ENCODE results near the gene KNTC1. TPM values are rescaled to one million over a fixed set of nuclear protein-coding genes. Genes with fewer than 3 reads are reported as not detected.
"Not testable (repeated sequence)": the region's sequence is repeated elsewhere in the genome, so short reads cannot be mapped to it uniquely, and the experiment has no call there.

Gene KNTC1
- polyA plus RNA-seq, 4 donors: 1.9 to 34.1 (median 8.8) TPM

GRCh38 chr12:122653291-122653690 is 126.2 kb downstream of the KNTC1 start:
- not testable (repeated sequence) for H3K4me3 ChIP-seq (ENCODE audit: low read depth in 1 of 3, low read length in 3 of 3); H3K27ac ChIP-seq (ENCODE audit: low read depth in 1 of 3, low read length in 2 of 3); DNase-seq; H3K27me3 ChIP-seq (ENCODE audit: control insufficient read depth in 3 of 3, insufficient read depth in 3 of 3, low read length in 3 of 3); H3K4me1 ChIP-seq (ENCODE audit: control insufficient read depth in 3 of 3, insufficient read depth in 2 of 3, low read depth in 1 of 3, low read length in 2 of 3); H3K9me3 ChIP-seq (ENCODE audit: control insufficient read depth in 2 of 2, insufficient read depth in 1 of 2, low read depth in 1 of 2, low read length in 1 of 2); FAIRE-seq; H3K36me3 ChIP-seq (ENCODE audit: control insufficient read depth in 3 of 3, insufficient read depth in 2 of 3, low read depth in 1 of 3, low read length in 3 of 3)
- WGBS, 3 donors: 93 to 95% (median 94%) methylated on average over 8 of the region's 8 CpGs

DNA sequence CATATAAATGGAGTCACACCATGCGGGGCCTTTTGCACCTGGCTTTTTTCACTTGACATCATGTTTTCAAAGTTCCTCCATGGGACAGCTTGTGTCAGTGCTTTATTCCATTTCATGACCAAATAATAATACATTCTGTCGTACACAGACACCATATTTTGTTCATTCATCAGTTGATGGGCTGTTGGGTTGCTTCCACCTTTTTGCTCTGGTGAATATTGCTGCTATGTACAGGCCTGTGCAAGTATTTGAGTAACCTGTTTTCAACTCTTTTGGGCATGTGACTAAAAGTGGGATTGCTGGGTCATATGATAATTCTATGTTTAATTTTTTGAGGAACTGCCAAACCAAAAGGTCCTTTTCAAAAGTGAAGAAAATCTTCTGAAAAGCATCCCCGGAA is 129.2 kb downstream of the KNTC1 start:
- Histone ChIP-seq H3K4me1 (ENCODE audit: control insufficient read depth in 3 of 3, insufficient read depth in 2 of 3, low read depth in 1 of 3, low read length in 2 of 3) (no peaks in the 10 kb centered on the region), H3K9me3 (ENCODE audit: control insufficient read depth in 2 of 2, insufficient read depth in 1 of 2, low read depth in 1 of 2, low read length in 1 of 2) (no peaks in the 10 kb centered on the region), H3K27ac (ENCODE audit: low read depth in 1 of 3, low read length in 2 of 3) (no peak overlapping the region), H3K4me3 (ENCODE audit: low read depth in 1 of 3, low read length in 3 of 3) (no peak overlapping the region), H3K36me3 (ENCODE audit: control insufficient read depth in 3 of 3, insufficient read depth in 2 of 3, low read depth in 1 of 3, low read length in 3 of 3) (no peaks in the 10 kb centered on the region), H3K27me3 (ENCODE audit: control insufficient read depth in 3 of 3, insufficient read depth in 3 of 3, low read length in 3 of 3) (no peaks in the 10 kb centered on the region)
- FAIRE-seq: no peak
- WGBS, 3 donors: 92 to 97% (median 96%) methylated on average over 3 of the region's 3 CpGs
- DNase-seq: no peak

GRCh38 chr12:122659579-122659978 is 132.5 kb downstream of the KNTC1 start:
- DNase-seq: no peak

GRCh38 chr12:122661246-122661645 is 134.2 kb downstream of the KNTC1 start:
- Histone ChIP-seq H3K4me1 (ENCODE audit: control insufficient read depth in 3 of 3, insufficient read depth in 2 of 3, low read depth in 1 of 3, low read length in 2 of 3) (no peaks in the 10 kb centered on the region), H3K4me3 (ENCODE audit: low read depth in 1 of 3, low read length in 3 of 3) (no peak overlapping the region), H3K36me3 (ENCODE audit: control insufficient read depth in 3 of 3, insufficient read depth in 2 of 3, low read depth in 1 of 3, low read length in 3 of 3) (no peaks in the 10 kb centered on the region), H3K27me3 (ENCODE audit: control insufficient read depth in 3 of 3, insufficient read depth in 3 of 3, low read length in 3 of 3) (no peaks in the 10 kb centered on the region), H3K9me3 (ENCODE audit: control insufficient read depth in 2 of 2, insufficient read depth in 1 of 2, low read depth in 1 of 2, low read length in 1 of 2) (no peaks in the 10 kb centered on the region), H3K27ac (ENCODE audit: low read depth in 1 of 3, low read length in 2 of 3) (no peak overlapping the region)
- 80 to 83% (median 81%) methylated on average over 16 of the region's 16 CpGs for WGBS, 3 donors
- FAIRE-seq (no peak), DNase-seq (no peak)

More at GRCh38 chr12:122659579-122659978, 132.5 kb downstream of the KNTC1 start:
- no peak for FAIRE-seq
- Histone ChIP-seq H3K27me3 (ENCODE audit: control insufficient read depth in 3 of 3, insufficient read depth in 3 of 3, low read length in 3 of 3) (no peaks in the 10 kb centered on the region), H3K4me3 (ENCODE audit: low read depth in 1 of 3, low read length in 3 of 3) (no peak overlapping the region), H3K36me3 (ENCODE audit: control insufficient read depth in 3 of 3, insufficient read depth in 2 of 3, low read depth in 1 of 3, low read length in 3 of 3) (no peaks in the 10 kb centered on the region), H3K27ac (ENCODE audit: low read depth in 1 of 3, low read length in 2 of 3) (no peak overlapping the region), H3K4me1 (ENCODE audit: control insufficient read depth in 3 of 3, insufficient read depth in 2 of 3, low read depth in 1 of 3, low read length in 2 of 3) (no peaks in the 10 kb centered on the region), H3K9me3 (ENCODE audit: control insufficient read depth in 2 of 2, insufficient read depth in 1 of 2, low read depth in 1 of 2, low read length in 1 of 2) (no peaks in the 10 kb centered on the region)
- WGBS, 3 donors: 73 to 86% (median 79%) methylated on average over 6 of the region's 6 CpGs

GRCh38 chr12:122661938-122662337 is 134.9 kb downstream of the KNTC1 start:
- H3K4me1 ChIP-seq (ENCODE audit: control insufficient read depth in 3 of 3, insufficient read depth in 2 of 3, low read depth in 1 of 3, low read length in 2 of 3): no peaks in the 10 kb centered on the region
- no peak for DNase-seq
- H3K9me3 ChIP-seq (ENCODE audit: control insufficient read depth in 2 of 2, insufficient read depth in 1 of 2, low read depth in 1 of 2, low read length in 1 of 2): no peaks in the 10 kb centered on the region
- no peak overlapping the region for H3K4me3 ChIP-seq (ENCODE audit: low read depth in 1 of 3, low read length in 3 of 3)
- no peak for FAIRE-seq
- H3K36me3 ChIP-seq (ENCODE audit: control insufficient read depth in 3 of 3, insufficient read depth in 2 of 3, low read depth in 1 of 3, low read length in 3 of 3): no peaks in the 10 kb centered on the region
- H3K27me3 ChIP-seq (ENCODE audit: control insufficient read depth in 3 of 3, insufficient read depth in 3 of 3, low read length in 3 of 3): no peaks in the 10 kb centered on the region
- WGBS, 3 donors: 92 to 95% (median 94%) methylated on average over 3 of the region's 3 CpGs
- H3K27ac ChIP-seq (ENCODE audit: low read depth in 1 of 3, low read length in 2 of 3): no peak overlapping the region

- H3K36me3 ChIP-seq (ENCODE audit: control insufficient read depth in 3 of 3, insufficient read depth in 2 of 3, low read depth in 1 of 3, low read length in 3 of 3): no peaks in the 10 kb centered on the region
- no peaks in the 10 kb centered on the region for H3K27me3 ChIP-seq (ENCODE audit: control insufficient read depth in 3 of 3, insufficient read depth in 3 of 3, low read length in 3 of 3)
- no peak overlapping the region for H3K27ac ChIP-seq (ENCODE audit: low read depth in 1 of 3, low read length in 2 of 3)
- no peak overlapping the region for H3K4me3 ChIP-seq (ENCODE audit: low read depth in 1 of 3, low read length in 3 of 3)
- DNase-seq (no peak), FAIRE-seq (no peak)
- H3K4me1 ChIP-seq (ENCODE audit: control insufficient read depth in 3 of 3, insufficient read depth in 2 of 3, low read depth in 1 of 3, low read length in 2 of 3): no peaks in the 10 kb centered on the region
- WGBS, 3 donors: 83 to 87% (median 86%) methylated on average over 8 of the region's 8 CpGs
- H3K9me3 ChIP-seq (ENCODE audit: control insufficient read depth in 2 of 2, insufficient read depth in 1 of 2, low read depth in 1 of 2, low read length in 1 of 2): no peaks in the 10 kb centered on the region
Observed at GRCh38 chr12:122665349-122665748, 138.3 kb downstream of the KNTC1 start.

- DNase-seq: no peak
- no peaks in the 10 kb centered on the region for H3K4me1 ChIP-seq (ENCODE audit: control insufficient read depth in 3 of 3, insufficient read depth in 2 of 3, low read depth in 1 of 3, low read length in 2 of 3)
- 86 to 93% (median 86%) methylated on average over 5 of the region's 5 CpGs for WGBS, 3 donors
- H3K9me3 ChIP-seq (ENCODE audit: control insufficient read depth in 2 of 2, insufficient read depth in 1 of 2, low read depth in 1 of 2, low read length in 1 of 2): no peaks in the 10 kb centered on the region
- no peaks in the 10 kb centered on the region for H3K36me3 ChIP-seq (ENCODE audit: control insufficient read depth in 3 of 3, insufficient read depth in 2 of 3, low read depth in 1 of 3, low read length in 3 of 3)
- no peak for FAIRE-seq
- no peaks in the 10 kb centered on the region for H3K27me3 ChIP-seq (ENCODE audit: control insufficient read depth in 3 of 3, insufficient read depth in 3 of 3, low read length in 3 of 3)
- no peak overlapping the region for H3K4me3 ChIP-seq (ENCODE audit: low read depth in 1 of 3, low read length in 3 of 3)
- no peak overlapping the region for H3K27ac ChIP-seq (ENCODE audit: low read depth in 1 of 3, low read length in 2 of 3)
Observed at GRCh38 chr12:122665759-122666158, 138.7 kb downstream of the KNTC1 start.

DNA sequence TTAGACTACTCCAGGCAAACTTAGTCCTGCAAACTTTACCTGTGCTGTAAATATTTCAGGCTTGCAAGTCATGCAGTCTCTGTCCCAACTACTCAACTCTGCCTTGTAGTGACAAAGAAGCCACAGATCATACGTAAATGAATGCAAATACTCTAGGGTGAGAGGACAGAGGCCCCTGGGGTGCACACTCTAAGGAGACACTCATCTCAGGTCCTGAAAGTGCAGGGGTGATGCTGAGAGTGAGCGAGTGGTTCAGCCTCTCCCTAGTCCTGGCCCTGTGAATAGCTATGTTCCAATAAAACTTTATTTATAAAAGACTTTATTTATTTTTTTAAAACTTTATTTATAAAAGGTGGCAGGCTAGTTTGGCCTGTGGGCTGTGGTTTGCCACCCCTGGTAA is 141.2 kb downstream of the KNTC1 start:
- no peak overlapping the region for H3K27ac ChIP-seq (ENCODE audit: low read depth in 1 of 3, low read length in 2 of 3)
- H3K27me3 ChIP-seq (ENCODE audit: control insufficient read depth in 3 of 3, insufficient read depth in 3 of 3, low read length in 3 of 3): peaks cover 0 to 2% (median 0%) of the 10 kb centered on the region in 3 donors
- H3K36me3 ChIP-seq (ENCODE audit: control insufficient read depth in 3 of 3, insufficient read depth in 2 of 3, low read depth in 1 of 3, low read length in 3 of 3): no peaks in the 10 kb centered on the region
- no peaks in the 10 kb centered on the region for H3K9me3 ChIP-seq (ENCODE audit: control insufficient read depth in 2 of 2, insufficient read depth in 1 of 2, low read depth in 1 of 2, low read length in 1 of 2)
- WGBS, 3 donors: 76 to 90% (median 88%) methylated on average over 2 of the region's 2 CpGs
- no peak overlapping the region for H3K4me3 ChIP-seq (ENCODE audit: low read depth in 1 of 3, low read length in 3 of 3)
- no peaks in the 10 kb centered on the region for H3K4me1 ChIP-seq (ENCODE audit: control insufficient read depth in 3 of 3, insufficient read depth in 2 of 3, low read depth in 1 of 3, low read length in 2 of 3)
- FAIRE-seq (no peak), DNase-seq (no peak)

DNA sequence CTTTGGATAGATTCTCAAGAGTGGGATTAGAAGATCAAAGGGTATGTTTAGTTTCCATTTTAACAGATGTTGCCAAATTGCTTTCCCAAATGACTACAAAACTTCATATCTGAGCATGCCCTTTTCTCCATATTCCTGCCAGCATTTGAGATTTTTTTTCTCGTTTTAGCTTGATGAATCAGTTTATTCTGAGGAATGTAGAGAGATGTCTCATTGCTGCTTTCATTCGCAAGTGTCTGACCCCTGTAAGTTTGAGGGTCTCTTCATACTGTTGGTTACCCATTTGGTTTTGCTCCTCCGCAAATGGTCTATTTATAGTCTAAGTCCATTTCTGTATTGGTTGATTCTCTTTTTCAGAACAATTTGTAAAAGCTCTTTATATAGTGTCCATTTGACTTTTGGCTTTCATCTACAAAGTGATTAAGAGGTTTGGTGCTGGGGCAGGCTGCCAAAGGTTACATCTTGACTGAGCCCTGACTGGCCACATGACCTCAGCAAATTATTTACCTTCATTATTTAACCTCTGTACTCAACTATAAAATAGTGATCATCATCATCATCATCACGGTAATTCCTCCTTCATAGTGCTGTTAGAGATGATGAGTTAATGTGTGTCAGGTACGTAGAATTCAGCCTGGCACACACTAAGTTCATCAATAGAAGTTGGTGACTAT is 142.5 kb downstream of the KNTC1 start:
- no peaks in the 10 kb centered on the region for H3K9me3 ChIP-seq (ENCODE audit: control insufficient read depth in 2 of 2, insufficient read depth in 1 of 2, low read depth in 1 of 2, low read length in 1 of 2)
- no peak for FAIRE-seq
- H3K4me1 ChIP-seq (ENCODE audit: control insufficient read depth in 3 of 3, insufficient read depth in 2 of 3, low read depth in 1 of 3, low read length in 2 of 3): no peaks in the 10 kb centered on the region
- 61 to 66% (median 63%) methylated on average over 5 of the region's 5 CpGs for whole genome bisulfite sequencing, 3 donors
- no peak overlapping the region for H3K27ac ChIP-seq (ENCODE audit: low read depth in 1 of 3, low read length in 2 of 3)
- peaks cover 0 to 2% (median 0%) of the 10 kb centered on the region in 3 donors for H3K27me3 ChIP-seq (ENCODE audit: control insufficient read depth in 3 of 3, insufficient read depth in 3 of 3, low read length in 3 of 3)
- no peaks in the 10 kb centered on the region for H3K36me3 ChIP-seq (ENCODE audit: control insufficient read depth in 3 of 3, insufficient read depth in 2 of 3, low read depth in 1 of 3, low read length in 3 of 3)
- H3K4me3 ChIP-seq (ENCODE audit: low read depth in 1 of 3, low read length in 3 of 3): no peak overlapping the region
- DNase-seq: no peak

All from small intestine (tissue), 7 donors.